Stimulated activated CD4-positive, alpha-beta T cell treated with anti-CD3 and anti-CD28 coated beads, Interleukin-1b, Interleukin-23, amount 100 ng/mL, for 24 hours (primary cell): ENCODE measurements around the gene WDR59.

Experiments used
- DNase-seq, 4 experiments: peaks; one replicate each; pipeline ENCODE4 v3.0.0-alpha.2; 2020; ENCODE audit warnings: low read depth in 4 of 4, low spot score in 1 of 4

The WDR59 gene

DNA sequence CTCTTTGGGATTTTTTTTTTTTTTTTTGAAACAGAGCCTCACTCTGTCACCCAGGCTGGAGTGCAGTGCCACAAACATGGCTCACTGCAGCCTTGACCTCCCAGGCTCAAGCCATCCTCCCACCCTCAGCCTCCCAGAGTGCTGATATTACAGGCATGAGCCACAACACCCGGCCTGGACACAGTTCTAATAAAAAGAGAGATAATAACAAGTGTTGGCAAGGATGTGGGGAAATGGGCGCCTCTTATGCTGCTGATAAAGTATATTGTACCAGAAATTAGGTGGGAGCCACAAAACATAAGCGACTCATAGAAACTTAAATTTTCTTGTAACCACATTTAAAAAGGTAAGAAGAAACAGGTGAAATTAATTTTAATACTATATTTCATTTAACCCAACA lies 159.9 kb downstream of the WDR59 start:
- no peak for DNase-seq
